GM10248 (cell line): ENCODE data around the gene IL1RAPL2.
"Not testable (repeated sequence)": the region's sequence is repeated elsewhere in the genome, so short reads cannot be mapped to it uniquely, and the experiment has no call there.

Experiments used
- CTCF ChIA-PET: fragments of 300-600 bp; sonication (Branson Sonifier 250); formaldehyde crosslinking; extraction: SDS; loops from one replicate; lab custom pipeline; 2021; ENCODE audit warnings: antibody characterized with exemption; lab: Yijun Ruan, JAX
- POLR2A ChIA-PET: fragments of 350-650 bp; sonication (Branson Sonifier 250); formaldehyde crosslinking; extraction: SDS; loops from one replicate; lab custom pipeline; 2020; ENCODE audit warnings: antibody characterized with exemption; lab: Yijun Ruan, JAX
- DNase-seq: peaks from one replicate; pipeline ENCODE4 v3.0.0; 2012; ENCODE audit errors: extremely low spot score
- CTCF ChIP-seq: IDR thresholded peaks from 2 replicates; pipeline ENCODE4 v1.5.1; 2012; ENCODE audit warnings: mild to moderate bottlenecking, low read depth; ENCODE audit errors: extremely low read depth, missing control alignments, control extremely low read depth

Gene IL1RAPL2

GRCh38 chrX:105114554-105115130, 548.6 kb downstream of the IL1RAPL2 start:
- TF ChIP-seq CTCF = no peak
- DNase-seq = no peak
- ChIA-PET POLR2A (no interaction called here), CTCF (no interaction called here)

- CTCF ChIA-PET, DNase-seq, POLR2A ChIA-PET: not testable (repeated sequence)
Measured at GRCh38 chrX:105115596-105116320, 549.8 kb downstream of the IL1RAPL2 start.

- ChIA-PET CTCF (no interaction called here), POLR2A (no interaction called here)
- TF ChIP-seq CTCF = no peak
- no peak for DNase-seq
Measured at GRCh38 chrX:105116486-105116885, 550.5 kb downstream of the IL1RAPL2 start.

- TF ChIP-seq CTCF = no peak
- no peak for DNase-seq
- ChIA-PET CTCF (interaction anchor here (1.2 kb wide), 1 partner anchor 14 kb away, joined by 3 read pairs; no protein-coding TSS in a partner anchor), POLR2A (no interaction called here)
Measured at GRCh38 chrX:105117621-105118020, 551.6 kb downstream of the IL1RAPL2 start.

GRCh38 chrX:105120463-105120862, 554.5 kb downstream of the IL1RAPL2 start:
- POLR2A ChIA-PET = no interaction called here
- CTCF ChIA-PET = no interaction called here
- no peak for TF ChIP-seq CTCF
- DNase-seq = no peak

- ChIA-PET POLR2A (no interaction called here), CTCF (no interaction called here)
- TF ChIP-seq CTCF = no peak
- DNase-seq = no peak
Measured at GRCh38 chrX:105121186-105121585, 555.2 kb downstream of the IL1RAPL2 start.

- no peak for TF ChIP-seq CTCF
- DNase-seq = no peak
- ChIA-PET CTCF (no interaction called here), POLR2A (no interaction called here)
Measured at GRCh38 chrX:105126201-105126600, 560.2 kb downstream of the IL1RAPL2 start.
